Measurements from ENCODE around the gene GPR89B. TPM values are rescaled to one million over a fixed set of nuclear protein-coding genes. Genes with fewer than 3 reads are reported as not detected.
"Not testable (repeated sequence)": the region's sequence is repeated elsewhere in the genome, so short reads cannot be mapped to it uniquely, and the experiment has no call there.

GPR89B gene
- polyA plus RNA-seq, 1 experiment: 36.1 TPM

DNA sequence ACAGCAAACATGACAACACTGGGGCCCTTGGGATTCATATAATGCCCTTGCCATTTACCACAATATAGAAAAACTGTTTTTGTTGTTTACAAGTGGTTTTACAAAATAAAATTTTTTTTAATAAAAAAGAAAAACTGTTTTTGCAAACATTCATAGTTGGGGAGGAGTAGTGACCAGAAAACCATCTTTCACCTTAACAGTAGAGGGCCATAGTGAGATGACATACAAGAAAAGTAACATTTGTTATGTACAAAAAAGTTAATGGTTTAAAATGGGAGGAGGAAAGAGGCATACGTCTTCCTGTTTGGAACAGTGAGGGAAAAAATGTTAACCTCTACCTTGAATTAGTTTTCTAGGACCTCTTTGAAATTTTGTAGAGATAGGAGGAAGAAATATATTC, 30.7 kb downstream of the GPR89B start:
- H3K9me3 ChIP-seq (ENCODE audit: control insufficient read depth, insufficient read depth, low read length); H3K4me3 ChIP-seq (ENCODE audit: low read depth, low read length); POLR2A ChIA-PET; CTCF ChIA-PET; H3K27me3 ChIP-seq (ENCODE audit: control insufficient read depth, insufficient read depth, low read length); DNase-seq (ENCODE audit: low read depth, low spot score); H3K27ac ChIP-seq (ENCODE audit: low read depth, low read length): not testable (repeated sequence)

DNA sequence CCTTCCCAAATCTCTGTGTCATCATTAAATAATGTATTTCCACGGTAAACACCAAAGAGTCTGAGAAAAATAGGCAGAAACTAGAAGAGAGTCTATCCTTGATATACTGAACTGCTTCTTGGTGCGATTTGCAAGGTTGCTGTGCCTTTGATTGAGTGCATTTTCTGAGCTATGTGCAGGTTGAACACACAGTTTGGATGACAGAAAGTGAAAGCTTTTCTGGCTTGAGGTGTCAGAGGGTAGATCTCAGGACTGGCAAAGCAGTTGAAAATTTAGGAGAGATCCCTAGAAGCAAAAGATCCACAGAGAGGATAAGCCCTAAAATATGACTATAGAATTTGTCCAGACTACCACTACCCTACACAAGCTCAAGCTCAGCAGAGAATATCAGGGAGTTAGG, 31.5 kb downstream of the GPR89B start:
- H3K4me3 ChIP-seq (ENCODE audit: low read depth, low read length); POLR2A ChIA-PET: not testable (repeated sequence)

DNA sequence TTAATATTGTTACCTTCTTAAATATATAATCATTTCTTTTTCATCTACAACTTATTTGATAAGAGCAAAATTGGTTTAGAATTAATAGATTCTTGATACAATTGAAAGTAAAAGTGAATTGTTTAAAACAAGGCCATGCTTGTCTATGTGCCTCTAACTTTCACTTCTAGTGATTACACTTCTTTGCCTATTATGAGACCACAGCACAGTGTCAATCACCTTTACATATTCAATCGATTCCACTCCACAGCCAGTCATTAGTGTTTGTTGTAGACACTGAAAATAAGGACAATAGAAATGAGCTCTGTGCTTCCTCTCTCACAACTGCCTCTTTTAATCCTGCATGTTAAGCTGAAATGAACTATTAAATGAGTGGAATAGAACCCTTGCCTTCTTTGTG, 36.4 kb downstream of the GPR89B start:
- POLR2A ChIA-PET; CTCF ChIA-PET; H3K27me3 ChIP-seq (ENCODE audit: control insufficient read depth, insufficient read depth, low read length); DNase-seq (ENCODE audit: low read depth, low spot score); H3K4me3 ChIP-seq (ENCODE audit: low read depth, low read length); H3K27ac ChIP-seq (ENCODE audit: low read depth, low read length); H3K9me3 ChIP-seq (ENCODE audit: control insufficient read depth, insufficient read depth, low read length): not testable (repeated sequence)

More for the DNA sequence above, 31.5 kb downstream of the GPR89B start:
- H3K27ac ChIP-seq (ENCODE audit: low read depth, low read length); CTCF ChIA-PET; H3K27me3 ChIP-seq (ENCODE audit: control insufficient read depth, insufficient read depth, low read length); H3K9me3 ChIP-seq (ENCODE audit: control insufficient read depth, insufficient read depth, low read length); DNase-seq (ENCODE audit: low read depth, low spot score): not testable (repeated sequence)

DNA sequence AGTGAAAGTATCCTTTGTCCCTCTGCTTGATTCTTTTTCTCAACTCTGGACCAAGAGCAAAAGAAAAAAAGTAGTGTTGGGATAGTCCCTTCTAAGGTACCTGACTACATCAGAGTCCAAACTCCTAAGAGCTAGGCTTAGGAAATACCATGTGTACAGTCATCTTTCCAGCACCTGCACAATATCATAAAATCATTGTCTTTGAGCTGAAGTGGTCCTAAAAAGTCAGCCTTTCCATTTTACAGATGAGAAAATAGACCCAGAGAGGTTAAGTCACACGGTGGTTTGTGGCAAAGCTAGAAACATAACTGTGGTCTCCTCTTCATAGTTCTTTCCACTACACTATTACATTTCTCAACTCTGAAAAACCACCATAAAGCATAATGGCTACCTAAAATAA, 38.4 kb downstream of the GPR89B start:
- POLR2A ChIA-PET; CTCF ChIA-PET; H3K4me3 ChIP-seq (ENCODE audit: low read depth, low read length); H3K27me3 ChIP-seq (ENCODE audit: control insufficient read depth, insufficient read depth, low read length); H3K9me3 ChIP-seq (ENCODE audit: control insufficient read depth, insufficient read depth, low read length); DNase-seq (ENCODE audit: low read depth, low spot score); H3K27ac ChIP-seq (ENCODE audit: low read depth, low read length): not testable (repeated sequence)

DNA sequence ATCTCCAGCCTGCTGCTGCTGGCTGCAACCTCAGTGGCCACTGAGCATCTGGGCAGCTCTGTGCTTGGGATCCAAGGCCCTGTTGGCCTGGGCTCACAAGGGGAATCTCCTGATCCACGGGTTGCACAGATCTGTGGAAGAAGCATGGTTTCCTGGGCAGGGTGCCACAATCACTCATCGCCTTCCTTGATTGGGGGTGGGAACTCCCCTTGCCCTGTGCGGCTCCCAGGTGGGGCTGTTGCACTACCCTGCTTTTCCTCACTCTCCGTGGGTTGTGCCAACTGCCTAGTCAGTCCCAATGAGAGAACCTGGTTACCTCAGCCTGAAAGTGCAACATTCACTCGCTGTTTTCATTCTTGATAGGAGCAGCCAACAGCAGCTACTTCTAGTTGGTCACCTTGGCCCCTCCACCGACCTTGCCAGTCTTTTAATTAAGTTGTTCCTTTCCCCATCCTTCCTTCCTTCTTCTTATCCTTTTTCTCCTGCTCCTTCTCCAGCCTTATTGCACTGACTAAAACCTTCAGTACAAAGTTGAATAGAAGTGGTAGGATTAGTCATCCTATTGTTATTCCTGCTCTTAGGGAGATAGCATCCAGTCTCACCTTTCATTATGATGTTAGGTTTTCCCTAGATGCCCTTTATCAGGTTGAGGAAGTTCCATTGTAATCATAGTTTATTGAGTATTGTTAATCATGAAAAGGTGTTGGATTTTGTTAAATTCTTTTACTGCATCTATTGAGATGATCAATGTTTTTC, 50.9 kb downstream of the GPR89B start:
- H3K27ac ChIP-seq (ENCODE audit: low read depth, low read length); H3K4me3 ChIP-seq (ENCODE audit: low read depth, low read length); POLR2A ChIA-PET; H3K27me3 ChIP-seq (ENCODE audit: control insufficient read depth, insufficient read depth, low read length); CTCF ChIA-PET; DNase-seq (ENCODE audit: low read depth, low spot score); H3K9me3 ChIP-seq (ENCODE audit: control insufficient read depth, insufficient read depth, low read length): not testable (repeated sequence)

DNA sequence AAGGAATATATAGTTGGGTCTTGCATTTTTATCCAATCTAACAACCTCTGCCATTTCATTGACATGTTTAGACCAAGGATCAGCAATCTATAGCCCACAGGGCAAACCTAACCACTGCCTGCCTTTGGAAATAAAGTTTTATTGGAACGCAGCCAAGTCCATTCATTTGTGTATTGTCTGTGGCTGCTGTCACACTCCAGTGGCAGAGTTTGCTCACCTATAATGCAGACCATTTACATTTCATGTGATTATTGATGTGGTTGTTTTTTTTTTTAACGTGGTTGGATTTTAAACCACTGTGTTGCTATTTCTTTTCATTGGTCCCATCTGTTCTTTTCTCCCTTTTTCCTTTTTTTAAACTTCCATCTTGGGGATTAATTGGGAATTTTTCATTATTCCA, 57.2 kb downstream of the GPR89B start:
- POLR2A ChIA-PET; H3K4me3 ChIP-seq (ENCODE audit: low read depth, low read length); H3K27ac ChIP-seq (ENCODE audit: low read depth, low read length); CTCF ChIA-PET; H3K27me3 ChIP-seq (ENCODE audit: control insufficient read depth, insufficient read depth, low read length); H3K9me3 ChIP-seq (ENCODE audit: control insufficient read depth, insufficient read depth, low read length); DNase-seq (ENCODE audit: low read depth, low spot score): not testable (repeated sequence)

DNA sequence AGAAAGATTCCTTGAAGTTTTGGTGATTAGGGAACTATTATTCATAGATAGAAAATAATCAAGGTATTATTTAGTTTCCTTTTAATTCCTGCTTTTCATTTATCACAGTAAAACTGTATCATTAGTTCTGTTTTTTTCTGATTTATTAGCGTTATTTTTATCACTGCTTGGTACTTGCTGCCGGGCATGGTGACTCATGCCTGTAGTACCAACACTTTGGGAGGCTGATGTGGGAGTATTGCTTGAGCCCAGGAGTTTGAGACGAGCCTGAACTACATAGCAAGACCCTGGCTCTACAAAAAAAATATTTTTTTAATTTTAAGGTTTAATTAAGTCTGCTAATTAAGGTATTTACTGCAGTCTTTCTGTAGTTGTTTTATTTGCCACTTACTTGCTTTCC, 59.7 kb downstream of the GPR89B start:
- CTCF ChIA-PET; H3K9me3 ChIP-seq (ENCODE audit: control insufficient read depth, insufficient read depth, low read length); H3K27ac ChIP-seq (ENCODE audit: low read depth, low read length): not testable (repeated sequence)

DNA sequence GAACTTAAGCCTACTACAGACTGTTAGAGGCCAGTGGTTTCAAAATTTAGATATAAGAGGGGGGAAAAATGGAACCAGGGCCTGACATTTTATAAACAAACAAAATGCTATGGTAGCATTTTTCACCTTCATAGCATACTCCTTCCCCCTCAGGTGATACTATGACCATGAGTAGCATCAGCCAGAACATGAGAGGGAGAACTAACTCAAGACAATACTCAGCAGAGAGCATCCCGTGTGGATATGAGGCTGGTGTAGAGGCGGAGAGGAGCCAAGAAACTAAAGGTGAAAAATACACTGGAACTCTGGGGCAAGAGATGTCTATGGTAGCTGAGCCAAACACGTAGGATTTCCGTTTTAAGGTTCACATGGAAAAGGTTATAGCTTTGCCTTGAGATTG, 64.7 kb downstream of the GPR89B start:
- H3K27ac ChIP-seq (ENCODE audit: low read depth, low read length); CTCF ChIA-PET; POLR2A ChIA-PET; H3K4me3 ChIP-seq (ENCODE audit: low read depth, low read length); H3K9me3 ChIP-seq (ENCODE audit: control insufficient read depth, insufficient read depth, low read length); H3K27me3 ChIP-seq (ENCODE audit: control insufficient read depth, insufficient read depth, low read length); DNase-seq (ENCODE audit: low read depth, low spot score): not testable (repeated sequence)

More for the DNA sequence above, 59.7 kb downstream of the GPR89B start:
- DNase-seq (ENCODE audit: low read depth, low spot score); H3K27me3 ChIP-seq (ENCODE audit: control insufficient read depth, insufficient read depth, low read length); H3K4me3 ChIP-seq (ENCODE audit: low read depth, low read length); POLR2A ChIA-PET: not testable (repeated sequence)

DNA sequence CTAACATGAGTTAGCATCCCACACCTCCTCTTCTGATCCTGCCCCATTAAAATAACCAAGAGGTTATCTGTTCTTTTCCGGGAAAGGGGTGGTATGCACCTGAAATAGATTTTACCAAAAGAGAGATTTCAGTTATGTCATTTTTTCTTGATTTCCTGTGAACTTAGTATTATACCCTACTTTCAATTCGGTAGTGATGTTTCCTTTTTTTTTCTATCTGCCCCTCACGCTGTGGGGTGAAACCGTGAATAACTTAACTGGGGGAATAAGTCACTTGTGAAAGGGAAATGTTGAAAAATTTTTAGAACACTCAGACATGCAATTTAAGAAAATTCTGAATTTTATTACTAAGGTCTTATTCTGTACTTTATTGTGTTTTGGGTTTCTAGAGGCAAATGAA, 65.2 kb downstream of the GPR89B start:
- CTCF ChIA-PET: not testable (repeated sequence)

DNA sequence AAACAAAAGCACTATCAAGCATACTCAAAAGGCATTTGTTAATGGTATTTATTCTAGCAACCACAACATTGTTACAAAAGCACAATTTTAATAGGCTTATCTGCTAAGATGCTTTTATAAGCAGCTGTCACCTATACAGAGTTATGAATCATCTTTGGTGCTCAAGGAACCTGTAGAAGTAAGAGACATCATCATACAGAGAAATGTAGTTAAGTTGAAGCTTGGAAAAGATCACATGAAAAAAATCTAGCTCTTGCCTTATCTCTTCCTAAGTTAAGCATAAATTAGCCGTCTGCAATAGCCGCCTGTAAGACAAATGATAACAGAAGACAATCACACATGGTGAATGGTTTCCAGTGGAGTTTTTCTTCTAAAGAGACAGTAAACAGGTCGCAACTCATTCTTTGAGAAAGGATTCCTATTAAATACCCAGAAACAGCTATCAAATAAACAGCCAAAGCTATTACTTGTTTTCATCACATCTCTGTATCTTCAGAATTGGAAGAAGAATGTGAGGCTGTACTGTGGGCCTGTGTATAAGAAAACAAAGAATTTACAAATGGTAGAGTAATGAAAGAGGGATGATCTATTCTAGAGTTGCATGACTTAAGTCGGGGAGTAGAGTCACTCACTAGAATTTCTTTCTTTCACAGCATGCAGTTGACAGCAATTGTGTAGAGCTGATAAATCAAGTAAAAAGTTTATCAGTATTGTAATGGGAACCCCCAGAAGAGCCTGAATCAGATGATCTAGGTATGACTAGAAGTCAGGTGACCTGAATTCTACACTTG, 65.8 kb downstream of the GPR89B start:
- H3K27ac ChIP-seq (ENCODE audit: low read depth, low read length); POLR2A ChIA-PET; CTCF ChIA-PET; H3K4me3 ChIP-seq (ENCODE audit: low read depth, low read length); H3K27me3 ChIP-seq (ENCODE audit: control insufficient read depth, insufficient read depth, low read length); H3K9me3 ChIP-seq (ENCODE audit: control insufficient read depth, insufficient read depth, low read length); DNase-seq (ENCODE audit: low read depth, low spot score): not testable (repeated sequence)

More for the DNA sequence above, 65.2 kb downstream of the GPR89B start:
- H3K4me3 ChIP-seq (ENCODE audit: low read depth, low read length); POLR2A ChIA-PET; H3K27ac ChIP-seq (ENCODE audit: low read depth, low read length); H3K9me3 ChIP-seq (ENCODE audit: control insufficient read depth, insufficient read depth, low read length); H3K27me3 ChIP-seq (ENCODE audit: control insufficient read depth, insufficient read depth, low read length); DNase-seq (ENCODE audit: low read depth, low spot score): not testable (repeated sequence)

DNA sequence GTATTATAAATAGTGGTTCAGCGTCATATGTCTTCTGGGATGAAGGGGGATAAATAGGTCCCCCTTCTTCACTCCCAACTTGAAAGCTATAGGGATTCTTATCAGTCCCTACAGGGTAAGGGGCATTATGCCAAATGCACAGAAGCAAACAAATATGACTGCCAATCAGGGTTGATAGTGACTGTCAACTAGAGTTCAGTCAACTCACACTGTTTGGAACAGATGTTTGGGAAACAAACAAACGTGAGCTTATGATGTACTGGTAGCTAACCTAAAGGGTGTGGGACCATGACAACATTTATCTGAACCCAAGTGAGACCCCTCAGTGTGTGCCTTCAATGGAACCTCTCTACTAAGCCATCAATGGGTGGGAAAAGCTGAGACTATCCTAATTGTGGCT, 67.9 kb downstream of the GPR89B start:
- H3K27ac ChIP-seq (ENCODE audit: low read depth, low read length); CTCF ChIA-PET; H3K9me3 ChIP-seq (ENCODE audit: control insufficient read depth, insufficient read depth, low read length); POLR2A ChIA-PET; H3K4me3 ChIP-seq (ENCODE audit: low read depth, low read length); H3K27me3 ChIP-seq (ENCODE audit: control insufficient read depth, insufficient read depth, low read length); DNase-seq (ENCODE audit: low read depth, low spot score): not testable (repeated sequence)

DNA sequence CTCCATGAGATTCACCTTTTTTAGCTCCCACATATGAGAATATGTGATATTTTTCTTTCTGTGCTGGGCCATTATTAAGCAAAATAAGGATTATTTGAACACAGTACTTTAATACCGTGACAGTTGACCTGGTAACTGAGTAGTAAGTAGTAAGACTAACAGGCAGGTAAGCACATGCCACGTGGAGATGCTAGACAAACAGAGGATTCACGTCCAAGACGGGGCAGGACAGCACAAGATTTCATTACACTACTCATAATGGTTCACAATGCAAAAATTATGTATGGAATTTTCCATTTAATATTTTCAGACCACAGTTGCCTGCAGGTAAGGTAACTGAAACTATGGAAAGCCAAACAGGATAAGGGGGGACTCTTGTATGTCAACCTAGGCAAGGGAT, 79.5 kb downstream of the GPR89B start:
- H3K4me3 ChIP-seq (ENCODE audit: low read depth, low read length); DNase-seq (ENCODE audit: low read depth, low spot score); CTCF ChIA-PET; H3K27ac ChIP-seq (ENCODE audit: low read depth, low read length); H3K9me3 ChIP-seq (ENCODE audit: control insufficient read depth, insufficient read depth, low read length); POLR2A ChIA-PET: not testable (repeated sequence)
- peaks cover 11% of the 10 kb centered on the region for H3K27me3 ChIP-seq (ENCODE audit: control insufficient read depth, insufficient read depth, low read length)

Data from AG04450 (cell line).